Dendritic cell treated with granulocyte-macrophage colony-stimulating factor and Interleukin-4, amounts not matched to agents 40 ng/mL and 50 ng/mL, for 4 days (primary cell): Measurements from ENCODE around the gene CCDC136.

Experiments
- H3K27ac Mint-ChIP-seq: one replicate; pipeline ENCODE4 v1.8.0; 2022; ENCODE audit warnings: mild to moderate bottlenecking, mixed read lengths
- H3K27me3 Mint-ChIP-seq: one replicate; pipeline ENCODE4 v1.8.0; 2022; ENCODE audit warnings: mild to moderate bottlenecking, mixed read lengths
- H3K36me3 Mint-ChIP-seq: one replicate; pipeline ENCODE4 v1.8.0; 2022; ENCODE audit warnings: low read depth, mixed read lengths
- H3K4me1 Mint-ChIP-seq: one replicate; pipeline ENCODE4 v1.8.0; 2022; ENCODE audit warnings: low read depth, mixed read lengths
- H3K4me3 Mint-ChIP-seq: one replicate; pipeline ENCODE4 v1.8.0; 2022; ENCODE audit warnings: mild to moderate bottlenecking, moderate library complexity, mixed read lengths
- H3K9me3 Mint-ChIP-seq: one replicate; pipeline ENCODE4 v1.8.0; 2022; ENCODE audit warnings: mixed read lengths
- intact Hi-C: fragments of 100-400 bp; cut with micrococcal nuclease; formaldehyde crosslinking; loops from one replicate; pipeline ENCODE4 v1.15.0; 2022

CCDC136 gene

GRCh38 chr7:128788446-128789412, 3.0 kb upstream of the CCDC136 start:
- Mint-ChIP-seq H3K4me1 (peaks cover 29% of the 10 kb centered on the region), H3K36me3 (no peaks in the 10 kb centered on the region), H3K9me3 (no peaks in the 10 kb centered on the region), H3K27me3 (peaks cover 48% of the 10 kb centered on the region), H3K4me3 (no peak overlapping the region), H3K27ac (no peak overlapping the region)
- intact Hi-C loops: no loop called here

GRCh38 chr7:128790315-128791041, 1.3 kb upstream of the CCDC136 start:
- peaks cover 58% of the 10 kb centered on the region for H3K27me3 Mint-ChIP-seq
- H3K9me3 Mint-ChIP-seq: no peaks in the 10 kb centered on the region
- no peaks in the 10 kb centered on the region for H3K36me3 Mint-ChIP-seq
- peak overlapping the region; percentile 79 for H3K4me3 Mint-ChIP-seq
- peaks cover 27% of the 10 kb centered on the region for H3K4me1 Mint-ChIP-seq
- intact Hi-C loops: loop anchor here (10.0 kb wide), 1 partner anchor 74 kb away; the partner anchor contains the start of gene ATP6V1F
- no peak overlapping the region for H3K27ac Mint-ChIP-seq

GRCh38 chr7:128791972-128792327, 182 bp downstream of the CCDC136 start:
- peaks cover 19% of the 10 kb centered on the region for H3K4me1 Mint-ChIP-seq
- no peaks in the 10 kb centered on the region for H3K36me3 Mint-ChIP-seq
- H3K27ac Mint-ChIP-seq: peak overlapping the region; percentile 13
- peaks cover 53% of the 10 kb centered on the region for H3K27me3 Mint-ChIP-seq
- intact Hi-C loops: loop anchor here (10.0 kb wide), 1 partner anchor 73 kb away; the partner anchor contains the start of gene ATP6V1F
- H3K4me3 Mint-ChIP-seq: peak overlapping the region; percentile 79
- H3K9me3 Mint-ChIP-seq: no peaks in the 10 kb centered on the region

- Mint-ChIP-seq H3K4me3 (peak overlapping the region; percentile 27), H3K4me1 (peaks cover 19% of the 10 kb centered on the region), H3K27ac (peak overlapping the region; percentile 33), H3K9me3 (no peaks in the 10 kb centered on the region), H3K27me3 (peaks cover 50% of the 10 kb centered on the region), H3K36me3 (no peaks in the 10 kb centered on the region)
- intact Hi-C loops: loop anchor here (10.0 kb wide), 1 partner anchor 72 kb away; the partner anchor contains the start of gene ATP6V1F
Observed at GRCh38 chr7:128792471-128793180, 858 bp downstream of the CCDC136 start.

GRCh38 chr7:128793181-128793547, 1.4 kb downstream of the CCDC136 start:
- H3K36me3 Mint-ChIP-seq: no peaks in the 10 kb centered on the region
- H3K27ac Mint-ChIP-seq: no peak overlapping the region
- no peaks in the 10 kb centered on the region for H3K9me3 Mint-ChIP-seq
- peaks cover 19% of the 10 kb centered on the region for H3K4me1 Mint-ChIP-seq
- H3K4me3 Mint-ChIP-seq: no peak overlapping the region
- peaks cover 50% of the 10 kb centered on the region for H3K27me3 Mint-ChIP-seq
- intact Hi-C loops: loop anchor here (10.0 kb wide), 1 partner anchor 72 kb away; the partner anchor contains the start of gene ATP6V1F

- H3K4me1 Mint-ChIP-seq: peaks cover 19% of the 10 kb centered on the region
- peaks cover 42% of the 10 kb centered on the region for H3K27me3 Mint-ChIP-seq
- no peaks in the 10 kb centered on the region for H3K36me3 Mint-ChIP-seq
- peak overlapping the region; percentile 14 for H3K27ac Mint-ChIP-seq
- H3K4me3 Mint-ChIP-seq: no peak overlapping the region
- intact Hi-C loops: loop anchor here (10.0 kb wide), 1 partner anchor 71 kb away; the partner anchor contains the start of gene ATP6V1F
- no peaks in the 10 kb centered on the region for H3K9me3 Mint-ChIP-seq
Observed at GRCh38 chr7:128794020-128794419, 2.3 kb downstream of the CCDC136 start.

- peaks cover 22% of the 10 kb centered on the region for H3K4me1 Mint-ChIP-seq
- no peaks in the 10 kb centered on the region for H3K9me3 Mint-ChIP-seq
- peaks cover 38% of the 10 kb centered on the region for H3K27me3 Mint-ChIP-seq
- no peak overlapping the region for H3K4me3 Mint-ChIP-seq
- peak overlapping the region; percentile 14 for H3K27ac Mint-ChIP-seq
- H3K36me3 Mint-ChIP-seq: no peaks in the 10 kb centered on the region
- intact Hi-C loops: loop anchor here (10.0 kb wide), 1 partner anchor 70 kb away; the partner anchor contains the start of gene ATP6V1F
Observed at GRCh38 chr7:128794436-128794835, 2.7 kb downstream of the CCDC136 start.

- no peak overlapping the region for H3K4me3 Mint-ChIP-seq
- H3K9me3 Mint-ChIP-seq: no peaks in the 10 kb centered on the region
- peaks cover 26% of the 10 kb centered on the region for H3K4me1 Mint-ChIP-seq
- no peak overlapping the region for H3K27ac Mint-ChIP-seq
- H3K27me3 Mint-ChIP-seq: peaks cover 31% of the 10 kb centered on the region
- H3K36me3 Mint-ChIP-seq: no peaks in the 10 kb centered on the region
- intact Hi-C loops: loop anchor here (10.0 kb wide), 1 partner anchor 70 kb away; the partner anchor contains the start of gene ATP6V1F
Observed at GRCh38 chr7:128795129-128795528, 3.4 kb downstream of the CCDC136 start.

GRCh38 chr7:128796327-128796726, 4.6 kb downstream of the CCDC136 start:
- Mint-ChIP-seq H3K4me1 (peaks cover 22% of the 10 kb centered on the region), H3K27me3 (peaks cover 24% of the 10 kb centered on the region), H3K4me3 (no peak overlapping the region), H3K36me3 (no peaks in the 10 kb centered on the region), H3K9me3 (no peaks in the 10 kb centered on the region), H3K27ac (no peak overlapping the region)
- intact Hi-C loops: loop anchor here (10.0 kb wide), 1 partner anchor 68 kb away; the partner anchor contains the start of gene ATP6V1F

- Mint-ChIP-seq H3K27me3 (peaks cover 6% of the 10 kb centered on the region), H3K27ac (no peak overlapping the region), H3K9me3 (no peaks in the 10 kb centered on the region), H3K36me3 (no peaks in the 10 kb centered on the region), H3K4me3 (no peak overlapping the region), H3K4me1 (peaks cover 8% of the 10 kb centered on the region)
- intact Hi-C loops: loop anchor here (10.0 kb wide), 1 partner anchor 65 kb away; the partner anchor contains the start of gene ATP6V1F
Observed at GRCh38 chr7:128799451-128799850, 7.7 kb downstream of the CCDC136 start.

GRCh38 chr7:128800567-128800966, 8.8 kb downstream of the CCDC136 start:
- Mint-ChIP-seq H3K4me3 (no peak overlapping the region), H3K36me3 (no peaks in the 10 kb centered on the region), H3K4me1 (peaks cover 8% of the 10 kb centered on the region), H3K9me3 (no peaks in the 10 kb centered on the region), H3K27me3 (no peaks in the 10 kb centered on the region), H3K27ac (no peak overlapping the region)
- intact Hi-C loops: no loop called here

GRCh38 chr7:128801003-128801402, 9.2 kb downstream of the CCDC136 start:
- Mint-ChIP-seq H3K27ac (no peak overlapping the region), H3K4me1 (peaks cover 8% of the 10 kb centered on the region), H3K27me3 (no peaks in the 10 kb centered on the region), H3K9me3 (no peaks in the 10 kb centered on the region), H3K4me3 (no peak overlapping the region), H3K36me3 (no peaks in the 10 kb centered on the region)
- intact Hi-C loops: no loop called here

- Mint-ChIP-seq H3K36me3 (no peaks in the 10 kb centered on the region), H3K4me3 (no peak overlapping the region), H3K4me1 (peaks cover 13% of the 10 kb centered on the region), H3K27me3 (peaks cover 4% of the 10 kb centered on the region), H3K9me3 (no peaks in the 10 kb centered on the region), H3K27ac (no peak overlapping the region)
- intact Hi-C loops: no loop called here
Observed at GRCh38 chr7:128801667-128802418, 10.1 kb downstream of the CCDC136 start.
